Activated T-cell treated with anti-CD3 and anti-CD28 coated beads, Interleukin-2, amount 50 U/mL, for 24 hours (primary cell): ENCODE data around the gene MMP15.

Experiments used
- DNase-seq: peaks from one replicate; pipeline ENCODE4 v3.0.0-alpha.2; 2020
- H3K27ac Mint-ChIP-seq: 2 replicates; pipeline ENCODE4 v1.8.0; 2020; ENCODE audit warnings: mild to moderate bottlenecking, mixed read lengths
- H3K27me3 Mint-ChIP-seq: 2 replicates; pipeline ENCODE4 v1.8.0; 2020; ENCODE audit warnings: mixed read lengths
- H3K36me3 Mint-ChIP-seq: 2 replicates; pipeline ENCODE4 v1.8.0; 2020; ENCODE audit warnings: low read depth, mixed read lengths
- H3K4me1 Mint-ChIP-seq: 2 replicates; pipeline ENCODE4 v1.8.0; 2020; ENCODE audit warnings: low read depth, mixed read lengths
- H3K4me3 Mint-ChIP-seq: 2 replicates; pipeline ENCODE4 v1.8.0; 2020; ENCODE audit warnings: mild to moderate bottlenecking, moderate library complexity, mixed read lengths
- H3K9me3 Mint-ChIP-seq: 2 replicates; pipeline ENCODE4 v1.8.0; 2020; ENCODE audit warnings: mixed read lengths

Gene MMP15

DNA sequence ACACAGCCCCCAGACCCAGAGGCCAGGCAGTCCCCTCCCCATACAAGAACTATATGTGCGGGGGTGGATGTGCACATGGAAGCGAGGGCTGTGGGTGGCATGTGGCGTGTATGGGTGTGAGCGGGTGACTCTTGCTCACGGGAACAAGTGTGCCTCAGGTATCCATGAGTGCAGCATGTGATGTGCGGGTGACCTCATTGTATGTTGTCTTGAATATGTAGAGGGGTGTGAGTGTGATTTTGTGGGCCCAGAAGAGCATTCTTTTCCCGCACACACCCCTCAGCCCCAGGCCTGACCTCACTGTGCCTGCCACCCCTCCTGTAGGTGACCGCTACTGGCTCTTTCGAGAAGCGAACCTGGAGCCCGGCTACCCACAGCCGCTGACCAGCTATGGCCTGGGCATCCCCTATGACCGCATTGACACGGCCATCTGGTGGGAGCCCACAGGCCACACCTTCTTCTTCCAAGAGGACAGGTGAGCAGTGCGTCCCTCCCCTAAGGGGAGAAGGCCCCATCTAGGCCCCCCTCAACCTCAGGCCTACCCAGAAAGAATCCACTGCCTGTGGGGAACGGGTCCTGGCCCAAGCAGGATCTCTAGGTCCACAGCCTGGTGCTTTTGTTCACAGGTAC, 17.4 kb downstream of the MMP15 start:
- H3K27ac Mint-ChIP-seq: no peak overlapping the region

DNA sequence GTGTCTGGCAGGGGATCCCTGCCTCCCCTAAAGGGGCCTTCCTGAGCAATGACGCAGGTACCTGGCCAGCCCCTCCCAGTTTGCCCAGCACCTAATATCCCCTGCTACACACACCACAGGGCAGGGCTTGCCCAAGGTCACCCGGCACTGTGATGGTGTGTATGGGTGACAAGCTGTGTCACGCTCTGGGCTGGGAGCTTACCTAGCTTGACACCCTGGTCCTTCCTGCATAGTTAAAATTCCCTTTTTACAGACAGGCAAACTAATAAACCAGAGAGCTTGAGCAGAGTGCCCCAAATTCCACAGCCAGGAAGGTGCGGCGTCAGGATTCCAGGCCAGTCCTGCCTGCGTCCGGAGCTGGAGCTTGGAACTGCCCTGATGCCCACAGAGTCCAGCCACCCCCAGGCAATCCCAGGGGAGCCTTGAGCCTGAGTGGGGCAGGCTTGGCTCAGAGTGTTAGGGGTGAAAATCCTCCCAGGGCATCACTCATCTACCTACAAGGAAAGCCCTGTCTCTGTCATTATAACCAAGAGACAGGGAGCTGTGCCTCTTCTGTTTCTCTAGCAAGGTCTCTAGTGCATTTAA, 18.1 kb downstream of the MMP15 start:
- no peak for DNase-seq
- Mint-ChIP-seq H3K9me3 (no peaks in the 10 kb centered on the region), H3K27me3 (no peaks in the 10 kb centered on the region), H3K36me3 (no peaks in the 10 kb centered on the region), H3K4me1 (no peaks in the 10 kb centered on the region), H3K4me3 (no peak overlapping the region), H3K27ac (no peak overlapping the region)

More for the DNA sequence above, 17.4 kb downstream of the MMP15 start:
- no peak for DNase-seq
- Mint-ChIP-seq H3K4me1 (no peaks in the 10 kb centered on the region), H3K4me3 (no peak overlapping the region), H3K9me3 (no peaks in the 10 kb centered on the region), H3K36me3 (no peaks in the 10 kb centered on the region), H3K27me3 (no peaks in the 10 kb centered on the region)

DNA sequence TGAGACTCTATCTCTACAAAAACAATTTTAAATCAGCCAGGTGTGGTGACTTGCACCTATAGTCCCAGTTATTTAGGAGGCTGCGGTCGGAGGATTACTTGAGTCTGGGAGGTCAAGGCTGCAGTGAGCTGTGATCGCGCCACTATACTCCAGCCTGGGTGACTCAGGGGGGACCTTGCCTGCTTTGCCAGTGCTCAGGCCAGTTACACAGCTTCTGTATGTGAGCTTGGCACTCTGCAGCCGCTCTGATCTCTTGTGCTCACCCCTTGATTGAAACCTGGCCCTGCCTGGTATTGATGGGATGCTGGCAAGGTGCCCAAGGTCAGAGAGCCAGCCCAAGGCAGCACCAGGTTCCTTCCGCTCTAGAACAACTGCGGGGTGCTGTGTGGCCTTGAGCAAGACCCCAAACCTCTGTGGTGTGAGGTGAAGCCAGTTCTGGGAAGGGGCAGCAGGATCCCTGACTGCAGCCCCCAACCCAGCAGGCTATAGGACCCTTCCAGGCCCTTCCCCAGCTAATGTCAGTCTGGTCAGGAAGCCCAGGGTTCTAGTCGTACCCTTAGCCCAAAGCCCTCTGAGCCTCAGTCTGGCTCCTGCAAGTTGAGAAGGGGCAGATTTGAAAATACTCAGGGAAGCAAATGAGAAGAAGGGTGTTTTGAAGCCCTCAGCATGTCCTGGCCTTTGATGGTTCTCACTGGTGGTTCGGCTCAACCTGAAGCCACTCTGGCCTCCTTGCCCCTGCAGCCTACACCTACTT, 18.9 kb downstream of the MMP15 start:
- Mint-ChIP-seq H3K36me3 (no peaks in the 10 kb centered on the region), H3K27me3 (no peaks in the 10 kb centered on the region), H3K4me1 (no peaks in the 10 kb centered on the region), H3K9me3 (no peaks in the 10 kb centered on the region), H3K27ac (no peak overlapping the region), H3K4me3 (no peak overlapping the region)
- no peak for DNase-seq

DNA sequence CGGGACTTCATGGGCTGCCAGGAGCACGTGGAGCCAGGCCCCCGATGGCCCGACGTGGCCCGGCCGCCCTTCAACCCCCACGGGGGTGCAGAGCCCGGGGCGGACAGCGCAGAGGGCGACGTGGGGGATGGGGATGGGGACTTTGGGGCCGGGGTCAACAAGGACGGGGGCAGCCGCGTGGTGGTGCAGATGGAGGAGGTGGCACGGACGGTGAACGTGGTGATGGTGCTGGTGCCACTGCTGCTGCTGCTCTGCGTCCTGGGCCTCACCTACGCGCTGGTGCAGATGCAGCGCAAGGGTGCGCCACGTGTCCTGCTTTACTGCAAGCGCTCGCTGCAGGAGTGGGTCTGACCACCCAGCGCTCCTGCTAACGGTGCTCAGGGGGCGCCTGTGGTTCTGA, 19.5 kb downstream of the MMP15 start:
- H3K4me1 Mint-ChIP-seq: no peaks in the 10 kb centered on the region
- no peaks in the 10 kb centered on the region for H3K9me3 Mint-ChIP-seq
- H3K27ac Mint-ChIP-seq: no peak overlapping the region
- no peak overlapping the region for H3K4me3 Mint-ChIP-seq
- no peak for DNase-seq
- no peaks in the 10 kb centered on the region for H3K36me3 Mint-ChIP-seq
- no peaks in the 10 kb centered on the region for H3K27me3 Mint-ChIP-seq

DNA sequence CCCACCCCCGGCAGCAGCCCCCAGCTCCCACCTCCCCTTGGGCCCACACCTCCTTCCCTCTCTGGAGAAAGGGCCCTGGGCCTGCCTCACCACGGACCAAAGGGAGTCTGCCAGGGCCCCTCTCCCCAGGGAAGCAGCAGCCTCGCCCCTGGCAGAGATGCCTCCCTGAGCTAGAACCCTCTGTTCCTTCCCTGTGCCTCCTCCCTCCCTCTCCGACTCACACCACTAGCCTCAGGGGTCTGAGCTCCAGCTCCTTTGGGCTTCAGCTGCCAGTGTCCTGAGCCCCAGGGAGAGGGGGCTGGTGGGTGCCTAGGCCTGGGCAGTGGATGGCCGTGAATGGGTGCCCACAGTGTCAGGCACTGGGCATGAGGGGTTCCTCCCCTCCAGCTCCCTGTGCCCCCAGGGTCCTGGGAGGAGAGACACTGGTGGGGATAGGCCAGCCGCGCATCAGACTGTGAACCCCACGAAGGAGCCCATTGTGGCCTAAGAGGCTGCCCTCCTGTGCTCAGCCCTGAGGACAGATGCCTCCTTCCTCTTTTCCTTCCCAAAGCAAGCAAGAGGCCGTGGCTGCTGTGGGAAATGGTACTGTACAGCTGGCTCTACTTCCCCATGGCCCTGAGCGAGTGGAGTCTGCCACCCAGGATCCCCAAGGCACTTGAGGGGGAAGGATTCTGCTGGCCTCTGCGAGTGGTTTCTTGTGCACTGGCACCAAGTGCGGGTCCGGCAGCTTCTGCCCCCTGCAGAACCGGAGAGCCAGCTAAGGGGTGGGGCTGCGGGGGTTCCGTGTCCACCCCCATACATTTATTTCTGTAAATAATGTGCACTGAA, 20.7 kb downstream of the MMP15 start:
- no peak for DNase-seq
- no peak overlapping the region for H3K27ac Mint-ChIP-seq
- no peaks in the 10 kb centered on the region for H3K27me3 Mint-ChIP-seq
- H3K9me3 Mint-ChIP-seq: no peaks in the 10 kb centered on the region
- H3K4me3 Mint-ChIP-seq: no peak overlapping the region
- H3K36me3 Mint-ChIP-seq: no peaks in the 10 kb centered on the region
- no peaks in the 10 kb centered on the region for H3K4me1 Mint-ChIP-seq

DNA sequence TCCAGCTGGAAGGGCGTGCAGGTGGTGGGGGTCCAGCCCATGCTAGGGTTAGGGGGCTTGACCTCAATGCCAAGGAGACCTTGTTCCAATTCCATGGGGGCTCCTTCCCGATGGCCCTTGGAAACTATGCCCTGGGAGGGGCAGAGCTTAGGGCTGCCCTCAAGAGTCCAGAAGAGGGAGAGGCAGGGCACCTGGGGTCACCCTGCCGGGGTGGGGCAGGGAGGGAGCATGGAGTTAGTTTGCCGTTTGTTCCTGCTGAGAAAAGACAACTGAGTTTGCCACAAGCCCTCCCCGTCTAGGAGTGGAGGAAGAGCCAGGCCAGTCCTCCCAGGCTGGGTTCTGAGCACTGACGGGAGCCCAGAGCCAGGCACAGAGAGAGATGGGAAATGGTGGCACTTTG, 21.4 kb downstream of the MMP15 start:
- H3K9me3 Mint-ChIP-seq: no peaks in the 10 kb centered on the region
- no peaks in the 10 kb centered on the region for H3K36me3 Mint-ChIP-seq
- H3K4me1 Mint-ChIP-seq: no peaks in the 10 kb centered on the region
- no peak overlapping the region for H3K4me3 Mint-ChIP-seq
- no peaks in the 10 kb centered on the region for H3K27me3 Mint-ChIP-seq
- no peak overlapping the region for H3K27ac Mint-ChIP-seq
- DNase-seq: no peak

DNA sequence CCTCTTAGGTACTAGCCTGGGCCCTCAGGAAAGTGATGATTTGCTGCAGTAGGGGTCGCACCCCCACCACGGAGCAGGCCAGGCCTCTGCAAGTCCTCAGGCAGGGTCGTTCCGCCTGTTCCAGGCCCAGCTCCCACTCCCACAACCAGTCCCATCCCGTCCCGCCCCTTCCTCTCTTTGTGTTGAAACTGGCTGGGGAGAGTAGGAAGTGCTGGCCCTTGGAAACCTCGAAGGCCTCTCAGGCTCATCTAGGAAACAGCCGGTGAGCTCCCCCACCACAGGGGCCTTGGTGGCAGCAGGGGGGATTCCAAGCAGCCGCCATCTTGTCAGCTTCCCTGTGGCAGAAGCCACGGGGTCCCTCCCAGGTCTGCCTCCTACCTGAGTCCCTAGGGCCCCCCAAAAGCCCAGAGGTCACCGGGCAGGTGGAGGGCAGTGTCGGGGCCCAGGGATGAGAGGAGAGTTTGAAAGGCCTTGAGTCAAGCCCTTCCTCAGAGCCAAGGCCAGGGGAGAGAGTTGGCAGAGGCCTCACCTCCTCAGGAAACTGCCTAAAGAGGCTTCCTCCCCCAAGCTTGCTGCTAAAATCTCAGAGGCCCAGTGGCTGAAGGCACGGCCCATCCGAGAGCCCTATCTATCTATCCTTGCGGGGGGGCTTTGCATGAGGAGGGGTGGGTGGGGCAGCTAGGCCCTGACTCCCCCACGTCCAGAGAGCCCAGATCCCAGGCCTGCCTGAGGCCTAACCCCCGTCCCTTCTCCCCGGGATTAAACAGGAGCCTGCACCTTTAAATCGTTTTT, 22.2 kb downstream of the MMP15 start:
- Mint-ChIP-seq H3K27me3 (peaks cover 2% of the 10 kb centered on the region), H3K9me3 (no peaks in the 10 kb centered on the region), H3K27ac (no peak overlapping the region), H3K4me3 (no peak overlapping the region), H3K36me3 (no peaks in the 10 kb centered on the region), H3K4me1 (no peaks in the 10 kb centered on the region)
- DNase-seq: no peak

DNA sequence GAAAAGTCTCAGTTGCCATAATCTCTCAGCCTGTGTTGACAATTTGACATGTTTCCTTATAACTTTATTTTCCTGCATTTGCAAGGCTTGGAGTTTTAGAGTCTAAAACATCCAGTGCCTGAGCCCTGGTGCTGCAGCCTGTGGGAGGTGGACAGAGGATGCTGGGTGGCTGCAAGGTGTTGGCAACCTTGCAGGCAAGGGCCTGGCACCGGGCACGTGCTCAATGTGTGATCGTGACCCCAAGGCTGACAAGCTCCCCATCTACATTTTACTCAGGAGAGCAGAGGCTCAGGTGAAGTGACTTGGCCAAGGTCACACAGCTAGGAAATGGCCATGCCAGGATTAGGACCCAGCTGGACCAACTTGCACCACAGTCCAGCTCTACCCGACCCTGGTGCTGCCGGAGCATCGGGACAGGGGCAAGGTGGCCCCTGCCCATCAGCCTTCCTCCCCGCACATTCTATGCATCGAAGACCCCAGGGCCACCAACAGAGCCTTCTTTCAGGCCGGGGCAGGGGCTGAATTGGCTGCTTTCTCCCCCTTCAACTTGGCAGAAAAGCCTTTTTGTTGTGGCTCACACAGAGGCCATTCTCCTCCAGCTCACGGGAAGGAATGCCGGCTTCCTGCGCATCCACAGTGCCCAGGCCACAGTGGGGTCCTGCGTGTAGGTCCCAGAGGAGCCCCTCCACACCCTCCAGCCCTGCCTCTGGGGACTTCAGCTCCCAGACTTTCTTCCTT, 23.1 kb downstream of the MMP15 start:
- no peak for DNase-seq
- H3K9me3 Mint-ChIP-seq: no peaks in the 10 kb centered on the region
- H3K27me3 Mint-ChIP-seq: peaks cover 2% of the 10 kb centered on the region
- H3K4me1 Mint-ChIP-seq: no peaks in the 10 kb centered on the region
- no peaks in the 10 kb centered on the region for H3K36me3 Mint-ChIP-seq
- H3K4me3 Mint-ChIP-seq: no peak overlapping the region
- H3K27ac Mint-ChIP-seq: no peak overlapping the region

DNA sequence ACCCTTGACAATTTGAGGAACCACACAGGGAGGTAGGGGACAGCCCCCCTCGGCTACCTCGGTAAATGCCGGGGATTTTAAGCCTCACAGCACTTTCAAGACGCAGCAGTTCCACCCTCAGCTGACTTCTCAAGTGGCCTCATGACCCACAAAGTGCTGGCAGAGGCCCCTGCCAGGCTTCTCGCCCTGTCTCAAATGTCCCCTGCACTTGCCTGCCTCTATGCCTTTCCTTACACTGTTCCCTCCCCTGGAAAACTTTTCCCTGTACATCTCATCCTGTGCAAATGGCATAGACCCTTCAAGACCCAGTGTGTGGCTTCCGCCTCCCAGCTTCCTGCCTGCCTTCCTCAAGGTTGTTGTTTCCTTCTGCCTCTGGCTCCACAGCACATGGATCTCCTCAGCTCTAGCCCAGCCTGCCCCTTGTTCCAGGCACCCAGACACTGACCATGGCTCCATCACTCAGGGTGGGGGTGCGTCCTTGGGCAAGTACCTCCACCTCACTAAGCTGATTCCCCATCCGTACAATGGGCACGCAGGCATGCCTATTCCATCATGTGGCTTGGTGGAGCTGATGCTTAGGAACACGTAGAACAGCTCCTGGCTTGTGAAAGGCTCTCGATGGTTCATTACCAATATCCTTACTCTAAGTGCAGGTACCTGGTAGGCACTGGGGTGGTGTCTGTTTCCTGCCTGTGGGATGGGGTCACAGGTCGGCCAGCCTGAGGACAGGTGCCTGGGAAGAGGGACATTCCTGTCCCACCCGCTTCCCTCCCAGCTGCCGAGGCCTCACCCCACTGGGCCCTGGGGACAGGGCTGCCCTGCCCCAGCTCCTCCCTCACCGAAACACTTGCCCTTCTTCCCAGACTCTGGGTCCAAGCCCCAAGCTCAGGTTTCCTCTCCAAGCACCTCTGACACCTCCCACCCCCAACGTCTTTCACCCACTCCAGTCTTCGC, 24.0 kb downstream of the MMP15 start:
- H3K27me3 Mint-ChIP-seq: peaks cover 2% of the 10 kb centered on the region

DNA sequence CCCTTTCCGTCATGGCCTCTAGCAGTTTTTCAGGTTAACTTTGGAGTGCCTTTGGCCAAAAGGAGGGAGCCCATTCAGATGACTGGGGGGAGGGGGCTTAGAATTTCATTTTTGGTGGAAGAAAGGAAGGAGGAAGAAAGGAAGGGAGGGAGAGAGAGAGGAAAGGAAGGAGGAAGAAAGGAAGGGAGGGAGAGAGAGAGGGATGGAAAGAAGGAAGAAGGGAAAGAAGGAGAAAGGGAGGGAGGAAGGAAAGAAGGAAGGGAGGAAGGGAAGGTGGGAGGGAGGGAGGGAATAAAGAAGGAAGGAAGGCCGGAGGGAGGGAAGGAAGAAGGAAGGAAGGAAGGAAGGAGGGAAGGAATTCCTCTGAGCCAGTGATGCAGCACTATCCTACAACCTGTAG, 25.7 kb downstream of the MMP15 start:
- no peak for DNase-seq
- H3K36me3 Mint-ChIP-seq: no peaks in the 10 kb centered on the region

More for the DNA sequence above, 24.0 kb downstream of the MMP15 start:
- no peaks in the 10 kb centered on the region for H3K9me3 Mint-ChIP-seq
- H3K36me3 Mint-ChIP-seq: no peaks in the 10 kb centered on the region
- no peak for DNase-seq
- H3K27ac Mint-ChIP-seq: no peak overlapping the region
- peaks cover 2% of the 10 kb centered on the region for H3K4me1 Mint-ChIP-seq
- H3K4me3 Mint-ChIP-seq: no peak overlapping the region

DNA sequence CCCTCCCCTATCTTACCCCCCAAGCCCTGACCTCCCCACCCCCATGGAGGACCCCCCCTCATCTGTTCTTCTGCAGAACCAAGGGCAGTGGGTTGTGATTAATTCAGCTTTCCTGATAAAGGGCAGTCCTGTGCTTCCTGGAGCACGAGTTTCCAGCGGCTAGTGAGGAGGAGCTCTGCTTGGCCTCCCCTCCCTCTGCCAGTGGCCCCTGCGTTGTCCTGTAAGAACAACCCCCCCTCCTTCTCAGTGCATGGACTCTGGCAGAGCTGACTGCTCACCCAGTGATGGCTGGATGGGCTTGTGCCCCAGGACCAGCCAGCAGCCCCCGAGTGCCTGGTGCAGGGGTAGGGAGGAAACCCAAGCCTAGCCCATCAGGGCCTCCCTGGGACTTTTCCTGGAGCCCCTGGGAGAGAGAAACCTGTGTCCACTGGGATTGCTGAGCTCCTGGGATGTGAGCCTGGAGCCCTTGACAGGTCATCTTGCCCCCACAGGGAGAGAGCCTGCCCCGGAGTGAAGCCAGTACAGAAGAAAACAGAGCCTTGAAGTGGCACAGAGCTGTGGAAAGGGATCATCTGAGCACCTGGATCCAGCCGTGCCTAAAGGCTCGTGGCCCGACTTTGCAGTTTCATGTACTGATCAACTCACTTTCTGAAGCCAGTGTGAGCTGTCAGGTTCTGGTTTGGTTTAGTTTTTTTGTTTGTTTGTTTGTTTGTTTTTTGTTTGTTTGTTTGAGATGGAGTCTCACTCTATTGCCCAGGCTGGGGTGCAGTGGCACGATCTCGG, 26.5 kb downstream of the MMP15 start:
- H3K9me3 Mint-ChIP-seq: no peaks in the 10 kb centered on the region
- no peak for DNase-seq
- peaks cover 2% of the 10 kb centered on the region for H3K4me1 Mint-ChIP-seq
- no peak overlapping the region for H3K4me3 Mint-ChIP-seq
- no peaks in the 10 kb centered on the region for H3K36me3 Mint-ChIP-seq
- peaks cover 2% of the 10 kb centered on the region for H3K27me3 Mint-ChIP-seq
- H3K27ac Mint-ChIP-seq: no peak overlapping the region

More for the DNA sequence above, 25.7 kb downstream of the MMP15 start:
- Mint-ChIP-seq H3K4me3 (no peak overlapping the region), H3K27ac (no peak overlapping the region), H3K9me3 (no peaks in the 10 kb centered on the region), H3K4me1 (peaks cover 2% of the 10 kb centered on the region), H3K27me3 (peaks cover 2% of the 10 kb centered on the region)

DNA sequence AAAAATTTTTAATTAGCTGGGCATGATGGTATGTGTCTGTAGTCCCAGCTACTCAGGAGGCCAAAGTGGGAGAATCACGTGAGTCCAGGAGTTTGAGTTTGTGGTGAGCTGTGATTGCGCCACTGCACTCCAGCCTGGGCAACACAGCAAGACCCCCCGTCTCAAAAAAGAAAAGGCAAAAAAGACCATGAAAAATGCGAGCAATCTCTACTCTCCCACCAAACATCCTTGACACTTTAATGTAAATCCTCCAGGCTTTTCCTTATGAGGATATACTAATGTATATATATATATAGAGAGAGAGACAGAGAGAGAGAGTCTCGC, 28.1 kb downstream of the MMP15 start:
- H3K36me3 Mint-ChIP-seq: no peaks in the 10 kb centered on the region
- H3K27me3 Mint-ChIP-seq: peaks cover 2% of the 10 kb centered on the region
- no peak for DNase-seq
- H3K9me3 Mint-ChIP-seq: no peaks in the 10 kb centered on the region
- peaks cover 2% of the 10 kb centered on the region for H3K4me1 Mint-ChIP-seq
- H3K4me3 Mint-ChIP-seq: no peak overlapping the region
- H3K27ac Mint-ChIP-seq: no peak overlapping the region
